T follicular helper cell (primary cell): ENCODE measurements around the gene OBSCN.

Source experiments
- DNase-seq: peaks from one replicate; pipeline ENCODE4 v3.0.0-alpha.2; 2020; ENCODE audit warnings: low read depth

The OBSCN gene

GRCh38 chr1:228321895-228322294 is 114.1 kb downstream of the OBSCN start:
- no peak for DNase-seq

- DNase-seq: no peak
These were observed 115.6 kb downstream of the OBSCN start for GRCh38 chr1:228323401-228323800.

- no peak for DNase-seq
These were observed 117.4 kb downstream of the OBSCN start for GRCh38 chr1:228325267-228325666.

- no peak for DNase-seq
These were observed 122.0 kb downstream of the OBSCN start for GRCh38 chr1:228329887-228330286.

GRCh38 chr1:228332797-228333738 is 125.2 kb downstream of the OBSCN start:
- DNase-seq: no peak

GRCh38 chr1:228333739-228334115 is 125.9 kb downstream of the OBSCN start:
- no peak for DNase-seq

- DNase-seq: no peak
These were observed 126.5 kb downstream of the OBSCN start for GRCh38 chr1:228334226-228334935.

- no peak for DNase-seq
These were observed 127.1 kb downstream of the OBSCN start for GRCh38 chr1:228334954-228335353.

- no peak for DNase-seq
These were observed 127.8 kb downstream of the OBSCN start for GRCh38 chr1:228335406-228336307.

- DNase-seq: no peak
These were observed 128.6 kb downstream of the OBSCN start for GRCh38 chr1:228336308-228337030.

GRCh38 chr1:228337031-228337564 is 129.3 kb downstream of the OBSCN start:
- DNase-seq: no peak

GRCh38 chr1:228337711-228338520 is 130.1 kb downstream of the OBSCN start:
- no peak for DNase-seq

GRCh38 chr1:228338521-228339051 is 130.7 kb downstream of the OBSCN start:
- DNase-seq: no peak

GRCh38 chr1:228339059-228339704 is 131.3 kb downstream of the OBSCN start:
- no peak for DNase-seq

- DNase-seq: no peak
These were observed 132.2 kb downstream of the OBSCN start for GRCh38 chr1:228339766-228340685.

- DNase-seq: no peak
These were observed 133.0 kb downstream of the OBSCN start for GRCh38 chr1:228340686-228341449.

- no peak for DNase-seq
These were observed 133.6 kb downstream of the OBSCN start for GRCh38 chr1:228341450-228341813.
